ENCODE data around the gene GAL3ST2.
A peak's percentile ranks its signal among the peaks of the same experiment; 100 is the strongest.
"Not testable (repeated sequence)": the region's sequence is repeated elsewhere in the genome, so short reads cannot be mapped to it uniquely, and the experiment has no call there.

GAL3ST2 gene

GRCh38 chr2:241755777-241756176 lies 20.8 kb upstream of the GAL3ST2 start:
- no peak for DNase-seq (ENCODE audit: low spot score in 2 of 2)
- peaks cover 15% of the 10 kb centered on the region for H3K4me1 Mint-ChIP-seq
- peaks cover 40% of the 10 kb centered on the region for H3K36me3 Mint-ChIP-seq
- no peak overlapping the region for H3K27ac Mint-ChIP-seq
- H3K9me3 Mint-ChIP-seq = no peaks in the 10 kb centered on the region
- H3K4me3 Mint-ChIP-seq = no peak overlapping the region
- ATAC-seq = no peak

GRCh38 chr2:241759067-241759807 lies 17.4 kb upstream of the GAL3ST2 start:
- peaks cover 42% of the 10 kb centered on the region for H3K4me1 Mint-ChIP-seq
- no peaks in the 10 kb centered on the region for H3K9me3 Mint-ChIP-seq
- ATAC-seq = no peak
- peak overlapping the region; percentile 7 for H3K4me3 Mint-ChIP-seq
- DNase-seq (ENCODE audit: low spot score in 2 of 2) = no peak
- H3K36me3 Mint-ChIP-seq = peaks cover 57% of the 10 kb centered on the region
- H3K27ac Mint-ChIP-seq = peak overlapping the region; percentile 5

GRCh38 chr2:241759893-241760292 lies 16.7 kb upstream of the GAL3ST2 start:
- not testable (repeated sequence) for H3K9me3 Mint-ChIP-seq; H3K27ac Mint-ChIP-seq; DNase-seq (ENCODE audit: low spot score in 2 of 2); ATAC-seq
- Mint-ChIP-seq H3K4me3 (peak overlapping the region; percentile 7), H3K4me1 (peaks cover 49% of the 10 kb centered on the region), H3K36me3 (peaks cover 51% of the 10 kb centered on the region)

GRCh38 chr2:241760301-241760771 lies 16.3 kb upstream of the GAL3ST2 start:
- Mint-ChIP-seq H3K9me3 (no peaks in the 10 kb centered on the region), H3K36me3 (peaks cover 51% of the 10 kb centered on the region), H3K4me1 (peaks cover 50% of the 10 kb centered on the region), H3K27ac (peak overlapping the region; percentile 49), H3K4me3 (no peak overlapping the region)
- ATAC-seq (no peak), DNase-seq (ENCODE audit: low spot score in 2 of 2) (no peak)

GRCh38 chr2:241762321-241762932 lies 14.2 kb upstream of the GAL3ST2 start:
- ATAC-seq = no peak

GRCh38 chr2:241762933-241763369 lies 13.7 kb upstream of the GAL3ST2 start:
- peak overlapping the region; percentile 77 for H3K4me3 Mint-ChIP-seq
- H3K36me3 Mint-ChIP-seq = peaks cover 44% of the 10 kb centered on the region
- peaks cover 50% of the 10 kb centered on the region for H3K4me1 Mint-ChIP-seq
- ATAC-seq = peak; percentile 92
- H3K27ac Mint-ChIP-seq = peak overlapping the region; percentile 91
- H3K9me3 Mint-ChIP-seq = no peaks in the 10 kb centered on the region
- DNase-seq (ENCODE audit: low spot score in 2 of 2) = peak; percentile 67 to 95

More at GRCh38 chr2:241762321-241762932, 14.2 kb upstream of the GAL3ST2 start:
- DNase-seq (ENCODE audit: low spot score in 2 of 2) = no peak
- Mint-ChIP-seq H3K27ac (peak overlapping the region; percentile 91), H3K9me3 (no peaks in the 10 kb centered on the region), H3K4me3 (peak overlapping the region; percentile 77), H3K36me3 (peaks cover 44% of the 10 kb centered on the region), H3K4me1 (peaks cover 50% of the 10 kb centered on the region)

- peak; percentile 30 to 67 for DNase-seq (ENCODE audit: low spot score in 2 of 2)
- Mint-ChIP-seq H3K4me3 (peak overlapping the region; percentile 77), H3K4me1 (peaks cover 50% of the 10 kb centered on the region), H3K9me3 (no peaks in the 10 kb centered on the region), H3K27ac (peak overlapping the region; percentile 91), H3K36me3 (peaks cover 44% of the 10 kb centered on the region)
- peak; percentile 60 for ATAC-seq
Observed at GRCh38 chr2:241763551-241764274, 12.9 kb upstream of the GAL3ST2 start.

- ATAC-seq = no peak
- Mint-ChIP-seq H3K9me3 (no peaks in the 10 kb centered on the region), H3K4me1 (peaks cover 41% of the 10 kb centered on the region), H3K27ac (peak overlapping the region; percentile 91), H3K4me3 (peak overlapping the region; percentile 77), H3K36me3 (peaks cover 36% of the 10 kb centered on the region)
- no peak for DNase-seq (ENCODE audit: low spot score in 2 of 2)
Observed at GRCh38 chr2:241764275-241765241, 12.1 kb upstream of the GAL3ST2 start.

GRCh38 chr2:241767464-241768250 lies 9.0 kb upstream of the GAL3ST2 start:
- Mint-ChIP-seq H3K9me3 (no peaks in the 10 kb centered on the region), H3K27ac (no peak overlapping the region), H3K4me1 (peaks cover 39% of the 10 kb centered on the region), H3K36me3 (peaks cover 23% of the 10 kb centered on the region), H3K4me3 (no peak overlapping the region)
- ATAC-seq (no peak), DNase-seq (ENCODE audit: low spot score in 2 of 2) (peak in 1 of 2 donors; percentile 52)

GRCh38 chr2:241768251-241768711 lies 8.3 kb upstream of the GAL3ST2 start:
- H3K4me1 Mint-ChIP-seq = peaks cover 38% of the 10 kb centered on the region
- H3K4me3 Mint-ChIP-seq = no peak overlapping the region
- peaks cover 17% of the 10 kb centered on the region for H3K36me3 Mint-ChIP-seq
- no peak overlapping the region for H3K27ac Mint-ChIP-seq
- ATAC-seq (no peak), DNase-seq (ENCODE audit: low spot score in 2 of 2) (peak in 1 of 2 donors; percentile 47)
- H3K9me3 Mint-ChIP-seq = no peaks in the 10 kb centered on the region

- DNase-seq (ENCODE audit: low spot score in 2 of 2) (peak in 1 of 2 donors; percentile 53), ATAC-seq (no peak)
- Mint-ChIP-seq H3K27ac (no peak overlapping the region), H3K4me3 (no peak overlapping the region), H3K9me3 (no peaks in the 10 kb centered on the region), H3K4me1 (peaks cover 32% of the 10 kb centered on the region), H3K36me3 (peaks cover 11% of the 10 kb centered on the region)
Observed at GRCh38 chr2:241768850-241769249, 7.8 kb upstream of the GAL3ST2 start.

GRCh38 chr2:241769819-241770184 lies 6.8 kb upstream of the GAL3ST2 start:
- no peak for ATAC-seq
- Mint-ChIP-seq H3K9me3 (no peaks in the 10 kb centered on the region), H3K36me3 (peaks cover 11% of the 10 kb centered on the region), H3K4me3 (no peak overlapping the region), H3K27ac (no peak overlapping the region), H3K4me1 (peaks cover 24% of the 10 kb centered on the region)
- DNase-seq (ENCODE audit: low spot score in 2 of 2) = no peak

- DNase-seq (ENCODE audit: low spot score in 2 of 2) (peak in 1 of 2 donors; percentile 50), ATAC-seq (no peak)
- no peaks in the 10 kb centered on the region for H3K9me3 Mint-ChIP-seq
- H3K4me1 Mint-ChIP-seq = peaks cover 22% of the 10 kb centered on the region
- H3K27ac Mint-ChIP-seq = no peak overlapping the region
- H3K36me3 Mint-ChIP-seq = peaks cover 15% of the 10 kb centered on the region
- no peak overlapping the region for H3K4me3 Mint-ChIP-seq
Observed at GRCh38 chr2:241770185-241770935, 6.3 kb upstream of the GAL3ST2 start.
